Fibroblast of skin of abdomen (primary cell): ENCODE data around the gene ARAP3.

ENCODE experiments used
- DNase-seq: peaks from one replicate; pipeline ENCODE4 v3.0.0-alpha.2; 2013

ARAP3 gene

DNA sequence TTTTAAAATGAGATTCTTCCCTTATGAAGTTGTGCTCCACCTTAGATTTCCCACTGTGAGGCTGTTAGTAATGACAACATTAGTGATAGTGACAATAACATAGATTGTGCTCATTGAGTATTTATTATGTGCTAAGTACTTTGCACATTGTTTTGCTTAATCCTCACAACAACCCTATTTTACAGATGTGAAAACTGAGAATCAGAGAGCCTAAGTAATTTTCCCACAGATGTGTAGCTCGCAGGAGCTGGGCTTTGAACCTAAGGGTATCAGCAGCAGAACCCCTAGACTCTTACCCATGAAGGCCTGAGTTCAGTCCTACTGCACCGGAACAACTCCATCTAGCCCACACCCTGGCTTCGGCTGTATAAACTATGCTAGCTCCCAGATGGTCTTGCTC, 15.6 kb upstream of the ARAP3 start:
- DNase-seq: no peak

DNA sequence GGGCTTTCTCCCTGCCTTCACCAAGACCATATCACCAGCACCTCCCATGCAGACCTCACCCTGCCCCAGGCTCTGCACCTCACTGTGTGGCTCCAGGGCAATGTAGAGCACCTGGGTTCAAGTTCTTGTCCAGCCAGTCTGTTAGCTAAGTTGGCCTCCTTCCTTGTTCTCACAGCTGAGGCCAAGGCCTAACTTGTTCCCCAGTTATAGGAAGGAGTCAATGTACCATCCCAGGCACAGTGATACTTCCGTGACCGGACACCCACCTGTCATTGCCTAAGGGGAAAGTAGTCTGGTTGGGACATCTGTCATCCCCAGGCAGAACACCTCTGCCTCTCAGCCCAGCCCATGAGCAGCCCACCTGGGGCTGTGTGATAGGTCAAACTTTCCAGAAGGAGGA, 14.4 kb upstream of the ARAP3 start:
- no peak for DNase-seq

DNA sequence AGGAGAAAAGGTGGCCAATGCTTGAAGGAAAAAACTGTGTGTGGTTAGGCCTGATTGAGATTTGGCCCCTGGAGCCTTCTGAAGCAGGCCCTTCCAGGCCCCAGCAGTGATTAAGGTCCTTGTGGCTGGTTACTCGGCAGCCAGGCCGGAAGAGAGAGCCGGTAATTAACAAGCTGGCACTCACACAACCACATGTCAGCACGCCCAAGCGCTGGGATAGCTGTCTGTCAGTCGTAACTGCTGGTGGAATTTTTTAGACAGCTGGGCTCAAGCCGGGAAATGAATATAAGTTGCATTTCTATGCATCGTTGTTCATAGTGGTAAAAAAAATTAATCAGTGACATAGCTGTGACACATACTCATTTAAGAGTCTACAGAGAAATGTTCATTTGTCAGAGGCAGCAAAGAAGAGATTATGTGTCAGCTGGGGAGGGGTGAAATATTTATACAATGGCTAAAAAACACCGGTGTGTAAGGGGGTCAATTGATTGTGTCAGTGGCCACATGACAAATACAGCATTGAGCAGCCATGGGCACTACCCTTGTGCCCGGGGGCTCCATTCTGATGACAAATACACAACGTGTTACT, 13.7 kb upstream of the ARAP3 start:
- peak; percentile 58 for DNase-seq

DNA sequence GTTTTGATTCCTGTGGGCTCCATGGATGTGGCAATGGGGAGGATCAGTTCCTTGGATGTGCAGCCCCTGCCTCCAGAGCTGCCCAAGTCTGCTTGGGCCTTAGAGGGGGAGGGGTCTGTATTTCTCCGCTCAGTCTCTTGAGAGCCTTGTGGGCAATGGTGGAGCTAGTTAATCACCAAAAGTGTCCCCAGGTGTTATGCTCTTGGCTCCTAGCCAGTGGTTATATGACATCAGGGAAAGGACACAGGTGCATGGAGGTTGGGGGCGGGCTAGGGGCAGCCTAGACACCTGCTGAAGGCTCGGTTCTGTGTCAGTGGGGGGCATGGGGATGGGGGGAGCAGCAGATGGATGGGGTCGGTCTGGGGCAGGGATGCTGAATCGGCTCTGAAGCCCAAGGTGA, 12.4 kb upstream of the ARAP3 start:
- no peak for DNase-seq

DNA sequence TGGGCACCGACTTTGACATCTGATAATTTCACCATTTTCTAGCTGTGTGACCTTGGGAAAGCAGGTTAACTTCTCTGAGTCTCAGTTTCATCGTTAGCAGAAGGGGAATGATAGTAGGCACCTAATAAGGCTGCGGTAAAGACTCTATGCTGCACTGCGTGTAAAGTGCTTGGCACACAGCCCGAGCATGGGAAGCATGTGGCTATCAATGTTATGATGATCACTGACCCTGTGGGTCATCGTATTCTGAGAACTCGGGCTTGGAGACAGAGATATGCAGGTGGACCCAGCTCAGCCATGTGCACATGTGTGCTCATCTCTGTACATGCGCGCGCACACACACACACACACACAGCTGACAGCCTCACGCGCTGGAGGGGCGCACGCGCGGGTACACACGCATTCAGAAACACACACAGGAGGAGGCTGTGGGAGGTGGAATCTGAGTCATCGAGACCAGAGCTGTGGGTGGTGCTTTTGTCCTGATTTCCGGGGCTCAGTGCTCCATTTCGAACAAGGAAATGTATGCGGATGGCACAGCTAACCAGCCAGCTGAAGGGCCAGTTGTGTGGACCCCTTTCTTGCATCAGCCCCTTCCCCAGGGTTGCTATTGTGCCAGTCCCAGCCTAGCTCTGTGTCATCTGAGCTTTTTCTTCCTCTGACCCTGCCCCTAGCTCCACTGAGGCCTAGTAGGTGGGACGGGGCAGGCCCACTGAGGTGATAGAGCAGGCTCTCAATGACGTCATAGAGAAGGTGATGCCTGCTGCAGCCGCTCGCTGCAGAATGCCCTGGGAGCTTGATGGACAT, 11.1 kb upstream of the ARAP3 start:
- DNase-seq: peak; percentile 33

DNA sequence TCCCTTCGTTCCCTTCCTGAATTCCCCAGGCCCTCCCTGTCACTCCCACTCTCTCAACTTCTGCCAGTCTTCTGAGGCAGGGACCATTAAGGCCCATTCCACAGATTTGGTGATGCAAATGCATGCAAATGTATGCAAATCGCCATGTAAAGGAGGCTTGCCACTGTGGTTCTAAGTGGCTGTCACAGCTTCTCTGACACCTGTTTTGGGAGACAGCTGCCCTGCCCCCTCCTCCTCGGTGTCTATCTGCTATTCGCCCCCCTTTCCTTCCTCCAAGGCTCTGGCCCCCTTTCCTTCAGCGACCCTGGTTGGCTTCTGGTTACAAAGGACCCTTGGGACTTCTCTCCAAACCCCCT, 10.5 kb upstream of the ARAP3 start:
- DNase-seq: no peak

DNA sequence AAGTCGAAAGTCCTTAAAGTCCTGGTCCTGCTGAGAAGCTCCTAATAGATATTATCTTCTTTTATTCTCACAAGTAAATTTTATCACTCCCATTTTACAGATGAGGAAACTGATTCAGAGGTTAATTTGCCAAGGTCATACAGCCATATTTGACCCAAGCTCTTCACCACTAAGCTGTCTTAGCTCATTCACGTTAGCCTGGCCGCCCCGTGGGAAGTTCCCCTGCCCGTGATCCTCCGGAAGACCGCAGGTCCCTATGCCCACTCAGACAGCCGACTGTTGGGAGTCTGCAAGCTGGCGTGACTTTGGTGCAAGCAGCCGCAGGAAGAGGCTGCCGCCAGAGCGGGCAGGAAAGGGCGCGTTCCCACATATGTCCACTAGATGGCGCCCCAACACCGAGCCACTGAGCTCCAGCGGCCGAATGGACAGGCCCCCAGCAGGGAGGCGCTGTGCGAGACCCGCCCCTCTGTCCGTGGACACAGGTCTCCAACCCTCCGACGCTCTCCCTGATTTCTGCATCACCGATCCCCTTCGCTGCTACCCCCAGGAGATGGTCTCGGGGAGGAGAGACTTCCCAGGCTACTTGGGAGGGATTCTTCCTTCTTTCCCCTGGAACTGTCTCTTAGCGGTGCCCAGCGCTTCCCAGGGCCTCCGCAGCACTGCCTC, 10.0 kb upstream of the ARAP3 start:
- DNase-seq: peak; percentile 72

DNA sequence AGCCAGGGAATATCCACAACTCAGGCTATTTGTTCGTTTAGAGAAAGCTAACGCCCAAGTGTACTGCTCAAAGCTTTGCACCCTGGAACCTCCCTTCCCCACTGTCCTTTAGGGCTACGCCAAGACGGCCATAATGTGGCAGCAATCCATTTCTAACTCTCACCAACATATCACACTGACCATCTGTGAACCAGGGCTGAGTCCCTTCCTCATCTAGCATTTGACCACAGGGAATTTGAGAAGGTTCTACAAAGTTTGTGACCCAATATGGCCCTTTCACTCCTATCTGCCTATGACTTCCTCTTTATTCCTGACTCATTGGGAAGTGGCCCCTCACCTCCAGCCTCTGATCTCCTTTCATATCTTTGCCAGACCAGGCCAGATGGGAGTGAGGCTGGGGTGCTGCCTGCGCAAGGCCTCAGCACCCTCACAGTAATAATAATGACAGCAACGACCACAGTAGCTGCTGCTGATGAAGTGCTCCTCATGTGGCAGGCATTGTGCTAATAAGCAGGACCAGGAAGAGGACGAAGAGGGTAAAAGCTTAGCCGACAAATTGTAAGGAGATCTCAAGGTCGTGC, 9.3 kb upstream of the ARAP3 start:
- DNase-seq: no peak

DNA sequence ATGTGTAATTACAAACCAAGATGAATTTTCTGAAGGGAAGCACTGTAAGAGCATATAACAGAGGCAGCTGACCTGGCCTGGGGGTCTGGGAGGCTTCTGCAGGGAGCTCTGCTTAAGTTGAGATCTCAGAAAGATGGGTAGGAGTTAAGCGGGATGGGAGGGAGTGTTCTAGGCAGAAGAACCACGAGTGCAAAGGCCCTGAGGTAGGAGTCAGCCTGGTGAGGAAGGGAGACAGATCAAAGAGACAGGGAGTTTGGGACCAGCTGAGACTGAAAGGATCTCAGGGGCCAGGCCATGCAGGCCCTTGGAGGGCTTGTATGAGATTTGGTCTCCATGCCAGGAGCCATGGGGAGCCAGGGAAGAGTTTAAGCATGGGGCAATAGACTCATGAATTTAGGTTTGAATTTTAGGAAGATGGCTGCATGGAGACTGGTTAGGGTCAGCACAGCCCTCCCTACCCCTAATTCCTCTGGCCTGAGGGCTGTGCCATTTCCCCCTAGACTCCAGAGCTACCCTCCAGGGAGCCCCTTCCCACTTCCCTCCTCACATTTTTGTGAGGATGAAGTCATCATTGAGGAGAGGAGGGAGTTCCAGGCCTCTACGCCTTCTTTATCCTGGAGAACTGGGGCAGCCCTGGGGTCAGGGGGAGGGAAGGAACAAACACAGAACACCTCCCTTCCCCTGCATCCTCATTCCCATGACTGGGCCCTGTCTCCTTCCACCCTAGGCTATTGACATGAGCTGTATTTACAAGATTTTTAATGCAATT, 4.8 kb upstream of the ARAP3 start:
- DNase-seq: no peak

DNA sequence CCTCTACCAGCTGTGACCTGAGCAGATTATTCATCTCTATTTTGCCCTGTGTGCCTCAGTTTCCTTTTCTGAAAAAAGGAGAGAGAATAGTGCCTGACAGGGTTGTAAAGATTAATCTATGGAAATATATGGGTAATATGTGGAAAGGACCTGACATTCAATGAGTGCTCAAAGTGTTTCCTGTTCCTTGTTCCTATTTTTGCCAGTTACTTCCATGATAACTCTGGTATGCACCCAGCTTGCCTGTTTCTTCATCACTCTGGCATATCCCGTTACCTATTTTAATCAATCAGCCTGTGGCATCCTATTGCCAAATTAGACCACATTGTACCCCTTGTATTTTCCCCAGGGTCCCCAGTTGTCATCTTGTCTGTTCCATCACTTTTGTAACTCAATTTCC, 3.6 kb upstream of the ARAP3 start:
- no peak for DNase-seq

DNA sequence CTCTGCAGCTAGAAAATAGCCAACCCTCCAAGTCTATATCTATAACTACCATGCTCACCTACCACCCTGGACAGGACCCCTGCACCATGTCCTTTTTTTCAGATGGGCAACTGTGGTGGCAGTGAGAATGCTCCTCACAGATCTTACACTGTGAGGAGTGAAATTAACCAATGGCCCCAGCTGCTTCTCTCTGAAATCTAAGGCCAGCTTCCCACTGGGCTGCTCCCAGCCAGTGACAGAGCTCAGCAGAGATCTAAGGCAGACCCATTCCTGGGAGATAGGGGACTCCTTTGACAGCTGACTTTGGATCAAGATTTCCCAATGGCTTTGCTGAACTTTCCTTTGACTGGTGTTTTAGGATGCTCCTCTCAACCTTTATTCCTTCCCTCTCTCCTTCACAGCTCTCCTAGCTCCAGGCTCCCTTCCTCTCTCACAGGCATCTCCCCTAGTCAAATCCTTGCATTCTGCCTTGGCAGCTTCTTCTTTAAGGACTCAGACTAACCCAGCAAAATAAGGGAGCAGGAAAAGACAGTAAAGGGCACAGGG, 1.6 kb upstream of the ARAP3 start:
- no peak for DNase-seq

DNA sequence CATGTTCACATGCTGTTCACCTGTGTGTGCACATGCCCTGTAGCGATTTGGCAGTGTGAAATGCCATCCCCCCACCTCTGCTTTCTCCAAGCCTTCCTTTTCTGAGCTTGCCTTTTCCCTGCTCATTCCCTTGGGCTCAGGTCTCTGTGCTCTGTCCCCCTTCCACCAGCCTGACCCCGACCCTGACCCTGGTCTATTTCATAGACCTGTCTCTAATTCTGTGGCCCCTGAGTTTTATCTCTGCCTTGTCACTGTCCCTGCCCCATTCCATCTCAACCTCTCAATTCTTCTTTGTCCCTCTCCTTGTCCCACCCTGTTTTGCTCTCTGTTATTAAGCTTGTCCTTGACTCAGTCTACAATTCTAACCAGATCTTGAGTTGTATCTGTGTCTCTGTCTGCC, 735 bp downstream of the ARAP3 start:
- DNase-seq: no peak

DNA sequence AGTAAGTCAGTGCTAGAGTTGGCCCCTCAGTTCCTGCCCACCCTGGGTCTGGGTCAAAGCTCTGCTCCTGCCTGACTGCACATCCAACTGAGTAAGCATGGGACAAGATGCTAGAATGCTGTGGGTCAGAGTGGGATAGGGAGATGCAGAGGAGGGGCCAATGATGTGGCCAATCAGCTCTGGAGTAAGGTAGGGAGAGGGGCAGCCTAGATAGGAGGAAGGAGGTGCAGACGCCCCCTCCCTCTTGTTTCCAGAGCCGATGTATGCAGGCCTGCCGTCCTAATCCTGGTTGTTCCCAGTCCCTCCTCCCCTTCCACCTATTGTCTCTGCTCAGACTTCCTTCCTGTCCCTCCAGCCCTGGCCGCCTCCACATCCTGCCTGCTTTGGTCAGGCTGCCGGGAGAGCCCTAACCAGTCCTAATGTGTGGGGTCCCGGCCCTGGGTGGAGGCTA, 1.3 kb downstream of the ARAP3 start:
- no peak for DNase-seq

DNA sequence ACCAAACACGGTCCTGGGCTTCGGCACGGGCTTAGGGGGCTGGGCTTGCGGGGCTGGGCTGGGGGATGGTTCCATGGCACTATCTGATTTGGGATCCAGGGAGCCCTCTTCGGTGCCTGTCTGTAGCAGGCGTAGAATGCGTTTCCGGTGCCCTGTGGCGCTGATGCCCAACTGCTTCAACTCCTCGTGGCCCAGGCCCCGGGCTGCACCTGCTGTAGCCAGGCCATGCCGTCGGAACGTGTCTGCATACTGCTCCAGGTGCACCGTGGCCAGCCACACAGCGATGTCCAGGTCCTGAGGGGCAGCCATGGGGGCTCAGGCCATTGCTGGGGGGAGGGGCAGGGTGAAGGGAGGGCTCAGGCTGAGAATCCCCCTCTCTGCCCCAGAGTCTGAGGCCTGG, 1.9 kb downstream of the ARAP3 start:
- no peak for DNase-seq

DNA sequence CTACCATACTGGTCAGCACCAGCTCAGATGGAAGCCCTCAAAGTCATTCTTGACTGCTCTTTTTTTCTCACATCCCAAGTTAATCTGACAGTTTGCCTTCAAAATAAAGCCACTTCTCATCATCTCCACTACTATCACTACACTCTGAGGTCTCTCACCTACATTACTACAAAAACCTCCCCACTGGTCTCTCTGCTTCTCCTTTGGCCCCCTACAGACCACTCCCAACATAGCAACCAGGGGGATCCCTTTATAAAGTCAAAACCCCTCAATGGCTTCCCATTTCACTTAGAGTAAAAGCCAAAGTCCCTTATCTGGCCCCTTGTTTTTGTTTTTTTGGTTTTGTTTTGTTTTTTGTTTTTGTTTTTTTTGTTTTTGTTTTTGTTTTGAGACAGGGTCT, 4.6 kb downstream of the ARAP3 start:
- DNase-seq: no peak

DNA sequence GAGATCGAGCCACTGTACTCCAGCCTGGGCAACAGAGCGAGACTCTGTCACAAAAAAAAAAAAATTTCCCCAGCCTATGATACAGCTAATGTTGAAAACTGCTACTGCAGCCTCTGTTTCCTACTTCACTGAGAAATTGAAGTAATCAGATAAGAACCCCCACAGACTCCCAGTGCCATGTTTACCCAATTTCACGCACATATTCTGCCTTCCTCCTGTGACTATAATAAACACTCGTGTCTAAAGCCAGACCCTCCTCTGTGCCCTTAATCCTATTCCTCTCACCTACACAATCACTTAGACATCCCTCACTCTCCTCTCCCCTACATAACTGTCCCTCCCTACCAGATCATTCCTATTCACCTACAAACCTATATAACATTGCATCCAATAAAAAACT, 6.4 kb downstream of the ARAP3 start:
- DNase-seq: no peak

DNA sequence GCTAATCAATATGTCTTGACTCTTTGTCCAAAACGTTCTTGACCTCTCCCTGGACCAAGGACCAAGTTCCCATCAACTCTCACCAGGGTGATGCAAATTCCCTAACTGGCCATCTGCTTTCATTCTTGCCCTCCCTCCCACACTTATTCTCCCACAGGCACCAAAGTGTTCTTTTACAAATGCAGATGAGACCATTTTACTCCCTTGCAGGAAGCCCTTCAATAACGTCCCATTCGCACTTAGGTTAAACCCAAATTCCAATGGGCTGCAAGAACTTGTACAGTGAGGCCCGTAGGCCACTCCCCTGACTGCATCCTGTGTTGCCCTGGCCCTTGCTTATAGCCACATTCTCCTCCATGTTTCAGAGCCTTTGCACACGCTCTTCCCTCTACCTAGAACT, 7.3 kb downstream of the ARAP3 start:
- DNase-seq: no peak

DNA sequence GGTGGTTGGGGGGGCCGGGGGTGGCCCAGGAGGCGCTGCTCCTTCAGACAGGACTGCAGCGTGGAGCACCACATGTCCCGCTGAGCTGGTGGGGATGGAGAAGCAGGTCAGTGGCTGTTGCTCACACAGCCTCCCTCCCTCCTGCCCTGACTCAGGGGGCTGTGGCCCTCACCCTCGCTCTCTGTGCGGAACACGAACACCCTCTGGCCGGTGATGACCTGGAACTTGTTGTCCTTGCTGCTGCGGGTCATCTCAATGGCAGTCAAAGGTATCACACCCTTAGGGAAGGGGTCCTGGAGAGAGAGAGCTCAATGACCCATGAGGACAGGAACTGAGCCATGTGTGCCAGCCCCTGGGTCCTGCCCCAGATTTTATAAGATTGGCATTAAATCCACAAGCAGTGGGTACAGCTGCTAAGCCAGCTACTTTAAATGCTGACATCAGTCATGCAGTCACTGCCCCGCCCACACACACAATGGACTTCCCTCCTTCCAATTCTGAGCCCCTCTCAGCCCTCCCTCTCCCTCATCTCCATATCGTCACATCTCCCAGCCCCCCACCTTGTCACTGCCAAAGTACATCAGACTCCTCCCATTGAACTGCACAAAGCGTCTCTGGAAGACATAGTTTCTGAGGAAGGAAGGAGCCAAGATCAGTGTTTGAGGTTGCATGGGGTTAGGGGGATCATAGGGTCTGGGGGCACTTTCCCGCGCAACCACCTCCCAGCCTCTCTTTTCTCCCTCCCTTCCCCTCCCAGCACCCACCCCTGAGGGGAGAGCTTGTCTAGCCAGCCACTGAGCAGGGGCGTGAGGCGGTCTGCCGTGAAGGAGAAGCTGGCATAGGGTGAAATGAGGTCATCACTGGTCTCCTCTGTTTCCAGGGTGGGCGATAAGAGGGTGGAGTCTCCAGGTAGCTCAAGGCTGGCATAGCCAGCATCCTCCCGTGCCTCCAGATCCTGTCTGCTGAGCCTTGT, 8.9 kb downstream of the ARAP3 start:
- DNase-seq: no peak

DNA sequence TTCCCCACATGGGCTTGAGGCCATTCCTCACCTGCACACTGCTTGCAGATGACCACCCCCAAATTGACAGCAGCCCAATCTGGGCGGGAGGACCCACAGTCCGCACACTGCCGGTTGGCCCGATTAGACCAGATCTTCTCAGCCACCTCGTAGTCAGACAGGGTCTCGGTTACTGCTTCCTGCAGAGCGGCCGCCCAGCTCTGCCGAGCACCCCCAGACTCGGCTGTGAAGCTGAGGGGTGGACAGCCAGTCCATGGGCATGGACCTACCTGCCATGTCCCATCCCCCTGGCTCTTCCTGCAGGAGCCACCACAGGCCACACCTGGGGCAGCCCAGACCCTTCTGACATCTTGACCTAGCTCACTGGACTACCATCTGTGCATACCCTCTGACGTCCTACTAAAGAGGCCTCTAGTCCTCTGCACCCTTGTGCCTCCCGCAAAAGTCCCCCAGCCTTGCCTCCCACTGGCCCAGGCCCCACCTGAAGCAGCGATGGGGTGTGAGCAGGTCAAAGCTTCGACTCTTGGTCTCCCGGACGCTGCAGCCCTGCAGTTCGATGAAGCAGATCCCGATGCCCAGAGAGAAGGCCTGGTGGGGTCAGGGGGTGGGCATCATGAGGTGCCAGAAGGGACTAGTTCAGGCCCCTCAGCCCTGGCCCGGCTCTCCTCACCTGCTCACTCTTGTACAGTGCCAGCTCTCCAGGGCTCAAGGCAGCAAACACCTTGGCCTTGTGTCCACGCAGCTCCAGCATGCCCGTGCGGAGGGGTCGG, 9.8 kb downstream of the ARAP3 start:
- DNase-seq: no peak

DNA sequence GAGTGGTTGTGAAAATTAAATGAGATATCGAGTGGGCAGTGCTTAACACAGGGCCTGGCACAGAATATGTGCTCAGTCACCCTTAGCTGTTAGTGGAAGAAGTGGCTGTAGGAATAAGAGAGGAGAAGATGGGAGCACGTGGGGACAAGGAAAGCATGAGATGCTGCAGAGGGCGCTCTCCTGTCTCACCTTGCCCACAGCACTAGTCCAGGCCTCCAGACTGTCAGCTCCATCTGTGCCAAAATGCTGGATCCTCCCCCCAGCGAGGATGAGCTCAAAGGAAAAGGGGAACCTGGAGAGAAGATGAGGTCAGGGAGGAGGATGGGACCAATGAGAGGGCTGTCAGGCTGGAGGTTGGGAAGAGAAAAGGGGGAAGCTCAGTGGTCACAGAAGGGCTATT, 12.5 kb downstream of the ARAP3 start:
- no peak for DNase-seq
